Epithelial cell of proximal tubule (primary cell): ENCODE data around the gene RPL37. TPM values are rescaled to one million over a fixed set of nuclear protein-coding genes. Genes with fewer than 3 reads are reported as not detected.
"Not testable (repeated sequence)": the region's sequence is repeated elsewhere in the genome, so short reads cannot be mapped to it uniquely, and the experiment has no call there.

Experiments used
- DNase-seq: peaks from one replicate; pipeline ENCODE4 v3.0.0-alpha.2; 2011; ENCODE audit warnings: low read depth
- H3K4me3 ChIP-seq: 2 replicates; pipeline ENCODE4 v1.5.1; 2011; ENCODE audit warnings: low read depth, mild to moderate bottlenecking, low read length
- total RNA-seq: library from RNA; depleted of rRNA; stranded (reverse); fragments of >200 nt; gene quantifications from 2 replicates; pipeline ENCODE4 v1.2.3, GENCODE V29; 2015
- TF ChIP-seq, protein P1 (sequence below): conservative IDR thresholded peaks from 2 replicates; pipeline ENCODE4 v1.5.1; 2012; ENCODE audit warnings: low read depth, mild to moderate bottlenecking, low read length

The RPL37 gene
- total RNA-seq, 1 donor from 2014 or later: 301 TPM

DNA sequence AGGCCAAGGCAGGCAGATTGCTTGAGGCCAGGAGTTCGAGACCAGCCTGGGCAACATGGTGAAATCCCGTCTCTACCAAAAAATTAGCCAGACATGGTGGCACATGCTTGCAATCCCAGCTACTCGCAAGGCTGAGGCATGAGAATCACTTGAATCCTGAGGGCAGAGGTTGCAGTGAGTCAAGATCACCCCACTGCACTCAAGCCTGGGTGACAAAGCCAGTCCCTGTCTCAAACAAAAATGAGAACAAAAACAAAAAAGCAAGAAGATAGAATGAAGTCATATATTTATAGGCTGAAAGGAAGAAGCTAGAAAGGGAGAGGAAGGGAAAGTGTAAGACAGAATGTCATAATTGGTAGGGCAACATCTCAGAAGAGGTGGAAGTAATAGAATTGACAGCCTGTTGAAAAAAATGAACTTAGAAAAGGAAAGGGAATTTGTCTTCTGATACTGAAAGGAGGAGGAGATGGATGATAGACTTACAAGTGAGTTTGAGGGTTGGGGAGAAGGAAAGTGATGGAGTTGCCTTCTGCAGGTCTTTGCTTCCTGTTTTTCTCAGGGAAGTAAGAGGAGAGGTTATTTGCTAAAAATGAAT, 38.4 kb upstream of the RPL37 start:
- TF ChIP-seq, protein P1, sequence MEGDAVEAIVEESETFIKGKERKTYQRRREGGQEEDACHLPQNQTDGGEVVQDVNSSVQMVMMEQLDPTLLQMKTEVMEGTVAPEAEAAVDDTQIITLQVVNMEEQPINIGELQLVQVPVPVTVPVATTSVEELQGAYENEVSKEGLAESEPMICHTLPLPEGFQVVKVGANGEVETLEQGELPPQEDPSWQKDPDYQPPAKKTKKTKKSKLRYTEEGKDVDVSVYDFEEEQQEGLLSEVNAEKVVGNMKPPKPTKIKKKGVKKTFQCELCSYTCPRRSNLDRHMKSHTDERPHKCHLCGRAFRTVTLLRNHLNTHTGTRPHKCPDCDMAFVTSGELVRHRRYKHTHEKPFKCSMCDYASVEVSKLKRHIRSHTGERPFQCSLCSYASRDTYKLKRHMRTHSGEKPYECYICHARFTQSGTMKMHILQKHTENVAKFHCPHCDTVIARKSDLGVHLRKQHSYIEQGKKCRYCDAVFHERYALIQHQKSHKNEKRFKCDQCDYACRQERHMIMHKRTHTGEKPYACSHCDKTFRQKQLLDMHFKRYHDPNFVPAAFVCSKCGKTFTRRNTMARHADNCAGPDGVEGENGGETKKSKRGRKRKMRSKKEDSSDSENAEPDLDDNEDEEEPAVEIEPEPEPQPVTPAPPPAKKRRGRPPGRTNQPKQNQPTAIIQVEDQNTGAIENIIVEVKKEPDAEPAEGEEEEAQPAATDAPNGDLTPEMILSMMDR: no peak
- DNase-seq: no peak
- no peak overlapping the region for H3K4me3 ChIP-seq

DNA sequence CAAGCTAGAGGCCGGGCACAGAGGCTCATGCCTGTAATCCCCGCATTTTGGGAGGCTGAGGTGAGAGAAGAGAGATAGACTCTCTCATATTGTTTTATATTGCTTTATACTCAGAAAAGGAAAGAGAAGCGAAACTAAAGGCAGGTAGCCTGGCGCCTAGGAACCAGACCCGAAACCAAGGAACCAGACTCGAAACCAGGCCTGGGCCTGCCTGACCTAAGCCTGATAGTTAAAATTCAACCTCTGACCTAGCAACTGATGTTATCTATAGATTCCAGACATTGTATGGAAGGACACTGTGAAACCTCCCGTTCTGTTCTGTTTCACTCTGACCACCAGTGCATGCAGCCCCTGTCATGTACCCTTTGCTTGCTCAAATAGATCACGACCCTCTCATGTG, 37.2 kb upstream of the RPL37 start:
- H3K4me3 ChIP-seq, DNase-seq: not testable (repeated sequence)

DNA sequence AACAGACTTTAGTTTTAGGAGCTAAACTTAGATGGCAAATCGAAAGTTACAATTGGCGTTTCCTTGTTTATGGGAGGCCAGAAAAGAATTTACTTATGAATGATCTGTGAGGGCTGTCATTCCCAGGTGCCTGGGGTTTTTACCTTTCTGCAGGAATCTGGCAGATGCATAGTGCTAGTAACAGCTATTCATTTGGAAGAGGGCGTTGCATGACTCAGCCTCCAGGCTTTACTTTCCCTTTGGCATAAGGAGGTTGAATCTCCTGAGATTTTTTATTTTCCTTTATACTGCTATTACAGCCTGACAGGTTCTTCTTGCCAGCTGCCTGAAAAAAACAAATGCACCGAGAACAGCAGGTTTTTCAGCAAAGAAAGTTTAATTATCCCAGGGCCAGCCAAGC, 36.2 kb upstream of the RPL37 start:
- TF ChIP-seq, protein P1: no peak
- H3K4me3 ChIP-seq: no peak overlapping the region
- no peak for DNase-seq

DNA sequence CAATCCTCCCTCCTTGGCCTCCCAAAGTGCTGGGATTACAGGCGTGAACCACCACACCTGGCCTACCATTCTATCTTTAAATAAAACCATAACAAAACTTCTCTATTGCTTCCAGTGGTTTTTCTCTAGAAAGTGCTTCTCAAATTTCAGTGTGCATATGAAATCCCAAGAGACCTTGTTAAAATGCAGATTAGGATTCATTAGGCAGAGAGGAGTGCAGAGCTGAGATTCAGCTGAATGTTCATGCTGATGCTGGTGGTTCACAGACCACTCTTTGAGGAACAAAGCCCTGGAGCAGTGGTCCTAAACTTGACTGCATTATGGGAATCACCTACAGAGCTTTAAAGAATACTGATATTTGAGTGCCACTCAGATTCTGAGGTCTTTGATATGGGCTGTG, 34.4 kb upstream of the RPL37 start:
- H3K4me3 ChIP-seq: no peak overlapping the region
- no peak for DNase-seq
- TF ChIP-seq, protein P1: no peak

DNA sequence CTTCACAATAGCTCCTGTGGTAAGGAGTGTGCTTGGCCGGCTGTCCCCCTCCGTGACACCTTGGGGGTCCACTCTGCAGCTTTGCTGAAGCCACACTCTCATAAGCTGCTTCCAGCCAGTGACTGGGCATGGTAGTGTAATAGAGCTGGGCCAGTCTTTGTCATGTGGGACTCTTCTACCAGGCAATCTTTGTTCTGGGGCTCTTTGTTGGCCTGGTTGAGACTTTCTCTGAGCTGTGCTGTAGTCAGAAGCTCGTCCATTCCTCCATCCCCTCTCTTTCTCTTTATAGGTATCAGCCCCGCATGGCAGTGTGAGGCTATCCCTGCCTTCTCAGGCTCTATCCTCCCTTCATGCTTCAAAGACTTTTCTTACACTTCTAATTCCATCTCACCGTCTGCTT, 31.8 kb upstream of the RPL37 start:
- no peak for DNase-seq
- TF ChIP-seq, protein P1: no peak

DNA sequence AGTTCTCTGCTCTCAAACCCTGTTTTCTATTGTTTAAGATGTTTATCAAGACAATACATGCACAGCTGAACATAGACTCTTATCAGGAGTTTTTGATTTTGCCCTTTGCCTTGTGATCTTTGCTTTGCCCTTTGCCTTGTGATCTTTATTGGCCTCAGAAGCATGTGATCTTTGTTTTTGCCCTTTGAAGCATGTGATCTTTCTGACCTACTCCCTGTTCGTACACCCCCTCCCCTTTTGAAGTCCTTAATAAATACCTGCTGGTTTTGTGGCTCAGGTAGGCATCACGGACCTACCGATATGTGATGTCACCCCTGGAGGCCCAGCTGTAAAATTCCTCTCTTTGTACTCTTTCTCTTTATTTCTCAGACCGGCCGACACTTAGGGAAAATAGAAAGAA, 30.0 kb upstream of the RPL37 start:
- not testable (repeated sequence) for H3K4me3 ChIP-seq, DNase-seq

More for the DNA sequence above, 31.8 kb upstream of the RPL37 start:
- H3K4me3 ChIP-seq: no peak overlapping the region

DNA sequence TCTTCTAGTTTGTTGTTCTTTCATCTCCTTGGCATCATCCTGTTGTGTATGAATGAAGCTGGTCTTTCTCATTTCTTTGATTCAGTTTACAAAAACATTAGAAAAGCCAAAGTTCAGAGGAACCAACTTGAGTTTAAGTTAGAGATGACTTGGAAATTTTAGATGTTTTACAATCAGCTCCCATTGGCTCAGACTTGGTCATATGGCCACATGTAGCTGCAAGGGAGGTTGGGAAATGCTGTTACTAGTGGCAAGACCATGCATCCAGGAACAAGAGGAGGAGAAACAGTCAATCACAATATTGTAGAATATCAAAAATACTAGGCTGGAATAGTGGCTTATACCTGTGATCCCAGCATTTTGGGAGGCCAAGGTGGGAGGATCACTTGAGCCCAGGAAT, 25.7 kb upstream of the RPL37 start:
- TF ChIP-seq, protein P1: no peak
- H3K4me3 ChIP-seq: no peak overlapping the region
- no peak for DNase-seq

DNA sequence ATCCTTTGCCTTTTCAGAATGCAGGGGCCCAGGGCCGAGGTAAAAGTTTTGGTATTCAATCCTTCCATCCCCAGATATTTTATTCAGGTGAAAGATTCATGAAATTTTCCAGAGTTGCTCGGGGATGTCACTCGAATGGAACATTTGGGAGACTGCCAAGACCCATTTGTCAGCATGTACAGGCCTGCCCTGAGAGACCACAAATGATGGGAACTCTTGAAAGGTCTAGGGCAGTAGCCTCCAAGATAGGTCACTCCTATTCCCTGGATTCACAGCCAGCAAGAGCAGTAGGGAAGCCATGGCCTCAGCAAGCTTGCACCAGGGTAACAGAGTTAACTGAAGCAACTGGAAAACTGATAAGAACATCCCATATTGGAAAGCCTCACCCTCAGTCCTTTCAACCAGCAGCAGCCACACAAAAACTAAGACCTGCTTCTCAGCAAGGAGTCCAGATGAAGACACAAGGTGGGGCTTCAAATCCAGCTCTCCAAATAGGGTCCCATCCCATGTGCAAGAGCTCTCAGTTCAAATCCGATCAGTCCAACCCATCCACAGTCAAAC, 18.7 kb upstream of the RPL37 start:
- no peak for DNase-seq
- no peak overlapping the region for H3K4me3 ChIP-seq
- TF ChIP-seq, protein P1: no peak
